Ovary (tissue), 3 donors: ENCODE results near the gene NFIA.

ENCODE experiments used
- CTCF ChIP-seq, 3 donors: fragments of 450-650 bp in 2 of 3; fragments of 200-600 bp in 1 of 3; IDR thresholded peaks; one replicate each; pipeline versions ENCODE4 v1.5.1 to v1.8.0; 2016 to 2022; ENCODE audit warnings: antibody characterized with exemption in 3 of 3, mild to moderate bottlenecking in 1 of 3
- POLR2A ChIP-seq: fragments of 450-650 bp; IDR thresholded peaks from one replicate; pipeline ENCODE4 v1.6.1; 2017; ENCODE audit warnings: antibody characterized with exemption, mild to moderate bottlenecking, moderate library complexity
- donor health status: DM: no; HTN: no; CAD: no.

DNA sequence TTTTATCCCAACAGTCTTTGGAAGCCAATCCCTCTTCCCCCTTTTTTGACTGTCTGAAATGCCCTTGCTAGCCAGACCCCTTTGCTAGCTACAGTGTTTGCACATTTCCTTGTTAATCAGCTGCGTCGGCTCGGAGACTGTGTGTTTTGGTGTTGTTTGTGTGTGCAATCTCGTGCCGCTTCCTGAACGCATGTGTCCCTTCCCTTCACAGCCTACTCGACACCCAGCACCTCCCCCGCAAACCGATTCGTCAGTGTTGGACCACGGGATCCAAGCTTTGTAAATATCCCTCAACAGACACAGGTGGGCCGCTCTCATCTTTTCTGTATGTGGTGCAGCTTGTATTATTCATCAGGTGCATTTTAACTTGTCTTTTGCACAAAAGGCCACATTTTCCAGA lies 343.9 kb downstream of the NFIA start:
- TF ChIP-seq POLR2A (no peak), CTCF (IDR thresholded peaks at IDR 0.05) (no peak)
